22Rv1 (cell line): Measurements from ENCODE around the gene FBN2.
A peak's percentile ranks its signal among the peaks of the same experiment; 100 is the strongest.

Experiments used
- H3K27ac ChIP-seq: fragments of 450-650 bp; 2 replicates; pipeline ENCODE4 v1.5.1; 2017
- ZFX ChIP-seq: fragments of 450-650 bp; IDR thresholded peaks from 2 replicates; pipeline ENCODE4 v1.6.1; 2017; ENCODE audit warnings: antibody characterized with exemption, borderline replicate concordance
- TF ChIP-seq, protein P1 (sequence below): fragments of 450-650 bp; IDR thresholded peaks from 2 replicates; pipeline ENCODE4 v1.5.1; 2017; ENCODE audit warnings: mild to moderate bottlenecking

Gene FBN2

DNA sequence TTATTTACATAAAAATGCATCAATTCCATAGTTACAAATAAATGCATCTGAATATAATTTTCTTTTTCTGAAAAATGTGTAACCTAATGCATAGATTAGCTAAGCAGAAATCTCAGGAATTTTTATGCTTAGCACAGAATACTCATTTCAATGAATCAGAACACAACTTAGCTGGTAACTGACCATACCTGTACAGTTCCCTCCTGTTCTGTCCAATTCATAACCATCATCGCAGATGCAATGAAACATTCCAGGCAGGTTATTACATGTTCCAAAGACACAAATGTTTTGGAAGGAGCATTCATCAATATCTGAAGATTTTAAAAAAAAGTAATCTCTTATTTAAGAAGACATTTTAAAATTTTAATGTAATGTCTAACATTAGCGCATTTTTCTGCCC is 219.4 kb downstream of the FBN2 start:
- no peak overlapping the region for H3K27ac ChIP-seq

DNA sequence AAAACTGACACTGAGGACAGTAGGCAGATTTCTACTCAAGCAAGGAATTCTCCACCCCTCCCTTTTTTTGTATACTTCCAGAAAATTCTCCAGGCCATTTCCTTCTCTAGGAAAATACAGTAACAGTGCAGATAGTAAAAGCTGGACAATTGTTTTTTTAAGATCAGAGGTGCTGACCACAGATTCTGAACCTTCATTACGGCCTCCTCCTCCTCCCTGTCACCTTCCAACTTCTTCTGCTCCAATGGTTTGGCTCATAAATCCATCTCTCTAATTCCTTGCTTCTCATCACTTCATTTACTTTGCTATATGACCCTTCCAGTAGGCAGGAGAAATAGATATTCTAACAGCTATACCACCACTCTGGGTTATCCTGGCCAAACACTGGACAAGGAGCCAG is 220.6 kb downstream of the FBN2 start:
- TF ChIP-seq, protein P1, sequence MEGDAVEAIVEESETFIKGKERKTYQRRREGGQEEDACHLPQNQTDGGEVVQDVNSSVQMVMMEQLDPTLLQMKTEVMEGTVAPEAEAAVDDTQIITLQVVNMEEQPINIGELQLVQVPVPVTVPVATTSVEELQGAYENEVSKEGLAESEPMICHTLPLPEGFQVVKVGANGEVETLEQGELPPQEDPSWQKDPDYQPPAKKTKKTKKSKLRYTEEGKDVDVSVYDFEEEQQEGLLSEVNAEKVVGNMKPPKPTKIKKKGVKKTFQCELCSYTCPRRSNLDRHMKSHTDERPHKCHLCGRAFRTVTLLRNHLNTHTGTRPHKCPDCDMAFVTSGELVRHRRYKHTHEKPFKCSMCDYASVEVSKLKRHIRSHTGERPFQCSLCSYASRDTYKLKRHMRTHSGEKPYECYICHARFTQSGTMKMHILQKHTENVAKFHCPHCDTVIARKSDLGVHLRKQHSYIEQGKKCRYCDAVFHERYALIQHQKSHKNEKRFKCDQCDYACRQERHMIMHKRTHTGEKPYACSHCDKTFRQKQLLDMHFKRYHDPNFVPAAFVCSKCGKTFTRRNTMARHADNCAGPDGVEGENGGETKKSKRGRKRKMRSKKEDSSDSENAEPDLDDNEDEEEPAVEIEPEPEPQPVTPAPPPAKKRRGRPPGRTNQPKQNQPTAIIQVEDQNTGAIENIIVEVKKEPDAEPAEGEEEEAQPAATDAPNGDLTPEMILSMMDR: no peak
- no peak for TF ChIP-seq ZFX
- peak overlapping the region; percentile 66 for H3K27ac ChIP-seq

More for the DNA sequence above, 219.4 kb downstream of the FBN2 start:
- TF ChIP-seq, protein P1: no peak
- no peak for TF ChIP-seq ZFX

DNA sequence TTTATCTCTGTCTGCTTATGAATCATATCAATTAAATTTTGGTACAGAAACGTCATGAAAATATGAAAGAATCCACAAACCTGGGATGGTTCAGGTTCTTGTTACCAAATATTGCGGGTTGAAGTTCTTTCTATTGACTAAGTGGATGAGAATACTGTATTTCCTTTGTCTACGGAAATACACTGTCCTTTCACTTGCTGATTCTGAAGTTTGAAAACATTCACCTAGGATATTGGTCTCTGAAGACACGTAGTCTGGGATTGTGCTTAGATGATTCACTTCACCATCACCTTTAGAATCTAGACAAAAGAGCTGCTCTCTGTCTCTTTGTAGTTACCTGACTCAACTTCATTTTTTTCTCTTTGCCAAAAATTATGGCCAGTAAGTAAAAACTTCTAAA is 222.4 kb downstream of the FBN2 start:
- no peak overlapping the region for H3K27ac ChIP-seq

DNA sequence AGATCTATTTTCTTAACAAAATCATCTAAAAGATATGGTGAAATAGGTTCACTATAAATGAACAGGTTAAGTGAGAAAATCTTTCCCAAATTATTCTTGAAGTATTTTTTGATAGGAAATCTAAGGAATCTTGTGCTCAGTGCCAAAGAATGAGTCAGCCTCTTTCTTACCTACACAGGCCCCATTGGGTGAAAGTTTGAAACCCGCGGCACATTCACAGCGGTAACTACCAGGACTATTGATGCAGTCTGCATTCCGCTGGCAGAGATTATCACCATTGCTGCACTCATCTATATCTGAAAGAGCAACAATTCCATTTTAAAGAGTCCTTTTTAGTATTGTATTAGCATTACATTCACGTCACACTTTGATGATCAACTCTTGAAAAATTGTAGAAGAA is 232.7 kb downstream of the FBN2 start:
- TF ChIP-seq ZFX: no peak
- TF ChIP-seq, protein P1: no peak
- H3K27ac ChIP-seq: no peak overlapping the region

More for the DNA sequence above, 222.4 kb downstream of the FBN2 start:
- TF ChIP-seq, protein P1: no peak
- TF ChIP-seq ZFX: no peak

DNA sequence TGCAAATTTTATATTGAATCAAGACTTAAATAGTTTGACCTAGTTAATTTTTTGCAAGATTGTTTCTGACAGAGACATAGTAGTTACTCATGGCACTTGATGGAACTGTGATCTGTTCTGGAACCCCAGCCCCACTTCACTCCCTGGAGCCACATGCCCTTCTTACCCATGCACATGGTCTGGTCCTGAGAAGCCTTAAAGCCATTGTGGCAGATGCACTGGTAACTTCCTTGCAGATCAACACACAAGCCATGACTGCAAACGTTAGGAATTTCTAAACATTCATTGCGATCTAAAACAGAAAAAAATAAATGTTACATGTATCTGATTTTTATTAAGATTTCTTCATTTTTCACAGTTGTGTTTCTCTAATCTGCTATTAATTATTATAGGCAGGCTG is 233.3 kb downstream of the FBN2 start:
- no peak for TF ChIP-seq ZFX
- TF ChIP-seq, protein P1: no peak
- no peak overlapping the region for H3K27ac ChIP-seq

DNA sequence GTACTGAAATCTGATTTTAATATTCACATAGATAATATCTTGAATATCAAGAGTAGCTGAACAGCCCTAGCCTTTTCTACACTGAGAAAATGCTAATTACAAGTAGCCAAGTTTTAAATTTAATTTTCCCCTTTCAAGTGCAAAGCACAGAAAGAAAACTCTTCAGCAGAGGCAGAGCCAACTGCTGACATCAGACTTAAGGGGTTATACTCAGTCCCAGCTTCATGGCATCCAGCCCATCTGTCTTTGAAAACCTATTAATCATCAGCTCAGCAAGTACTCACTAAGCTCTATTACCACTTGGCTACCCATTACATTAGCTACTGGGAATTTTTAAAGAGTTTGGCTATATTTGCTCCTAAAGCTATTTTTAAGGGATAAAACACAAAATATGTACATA is 234.0 kb downstream of the FBN2 start:
- TF ChIP-seq ZFX: no peak
- TF ChIP-seq, protein P1: no peak

DNA sequence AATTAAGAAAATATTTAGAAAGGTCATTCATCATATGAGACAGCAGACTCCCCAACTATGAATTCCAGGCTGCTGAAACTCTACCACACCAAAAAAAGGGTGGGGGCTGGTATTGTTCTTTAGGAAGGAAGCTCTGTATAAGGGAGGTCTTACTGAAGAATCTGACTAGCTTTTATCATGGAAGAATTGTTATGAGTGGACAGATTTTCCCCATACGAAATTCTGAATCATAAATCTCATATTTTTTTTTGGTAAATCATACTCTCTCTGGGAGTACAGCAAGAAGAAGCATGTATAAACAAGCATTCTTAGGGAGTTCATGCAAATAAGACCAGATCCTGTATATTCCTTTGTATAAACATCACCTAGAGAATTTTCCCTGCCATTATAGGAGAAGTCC is 234.5 kb downstream of the FBN2 start:
- TF ChIP-seq ZFX: no peak
- TF ChIP-seq, protein P1: no peak
- no peak overlapping the region for H3K27ac ChIP-seq

More for the DNA sequence above, 234.0 kb downstream of the FBN2 start:
- H3K27ac ChIP-seq: no peak overlapping the region
